Fibroblast of lung (primary cell): ENCODE data around the gene COL6A6. TPM values are rescaled to one million over a fixed set of nuclear protein-coding genes. Genes with fewer than 3 reads are reported as not detected.

Source experiments
- DNase-seq, 2 donors: peaks; one replicate each; pipeline versions ENCODE4 v3.0.0 to v3.0.0-alpha.2; 2010; ENCODE audit warnings: low read depth in 2 of 2
- H2AFZ ChIP-seq: 2 replicates; pipeline ENCODE4 v1.5.1; 2012; ENCODE audit warnings: low read length, control low read depth, inconsistent platforms
- H3K27ac ChIP-seq: 2 replicates; pipeline ENCODE4 v1.5.1; 2011; ENCODE audit warnings: low read length, control low read depth; ENCODE audit not compliant: insufficient read depth
- H3K27me3 ChIP-seq: 2 replicates; pipeline ENCODE4 v1.5.1; 2011; ENCODE audit warnings: mild to moderate bottlenecking, low read length; ENCODE audit not compliant: control insufficient read depth, insufficient read depth
- H3K36me3 ChIP-seq: 2 replicates; pipeline ENCODE4 v1.5.1; 2011; ENCODE audit warnings: low read length; ENCODE audit not compliant: control insufficient read depth, insufficient read depth
- H3K4me1 ChIP-seq: 2 replicates; pipeline ENCODE4 v1.5.1; 2011; ENCODE audit warnings: low read length; ENCODE audit not compliant: control insufficient read depth, insufficient read depth; ENCODE audit errors: extremely low read depth
- H3K4me2 ChIP-seq: 2 replicates; pipeline ENCODE4 v1.5.1; 2011; ENCODE audit warnings: low read length, control low read depth; ENCODE audit not compliant: insufficient read depth; ENCODE audit errors: extremely low read depth
- H3K4me3 ChIP-seq, 4 experiments: fragments of 200-600 bp in 1 of 4; sonication (generic) in 1 of 4; replicated peaks in 1 of 4; 2 replicates each; pipeline ENCODE4 v1.5.1; 2011 to 2016; ENCODE audit warnings: low read length in 4 of 4, low read depth in 3 of 4, mild to moderate bottlenecking in 3 of 4, control low read depth in 2 of 4, inconsistent platforms in 1 of 4, mixed read lengths in 1 of 4; ENCODE audit not compliant: insufficient read depth in 1 of 4; ENCODE audit errors: control extremely low read depth in 1 of 4
- H3K79me2 ChIP-seq: 2 replicates; pipeline ENCODE4 v1.5.1; 2012; ENCODE audit warnings: mild to moderate bottlenecking, low read length, inconsistent platforms; ENCODE audit not compliant: control insufficient read depth, insufficient read depth
- H3K9ac ChIP-seq: 2 replicates; pipeline ENCODE4 v1.5.1; 2011; ENCODE audit warnings: mild to moderate bottlenecking, low read length, control low read depth; ENCODE audit not compliant: insufficient read depth
- H3K9me3 ChIP-seq: 2 replicates; pipeline ENCODE4 v1.5.1; 2012; ENCODE audit warnings: low read depth, low read length; ENCODE audit not compliant: control insufficient read depth, insufficient read depth
- H4K20me1 ChIP-seq: 2 replicates; pipeline ENCODE4 v1.5.1; 2011; ENCODE audit warnings: low read length; ENCODE audit not compliant: control insufficient read depth, insufficient read depth; ENCODE audit errors: extremely low read depth
- CTCF ChIP-seq, 2 donors: IDR thresholded peaks in 1 of 2; conservative IDR thresholded peaks in 1 of 2; 1 replicate in 1 of 2; 2 replicates in 1 of 2; pipeline ENCODE4 v1.5.1; 2011 to 2012; ENCODE audit warnings: low read length in 2 of 2, control low read depth in 1 of 2, inconsistent platforms in 1 of 2, low read depth in 1 of 2, mild to moderate bottlenecking in 1 of 2
- EZH2 ChIP-seq: IDR thresholded peaks from 2 replicates; pipeline ENCODE4 v1.5.1; 2012; ENCODE audit warnings: low read length, control low read depth, mild to moderate bottlenecking; ENCODE audit errors: missing control alignments
- polyA plus RNA-seq, 2 donors: library from polyadenylated mRNA; depleted of rRNA in 1 of 2; stranded (reverse) in 1 of 2; unstranded in 1 of 2; fragments of >200 nt; gene quantifications; 2 replicates each; pipeline ENCODE4 v1.2.1, GENCODE V29; 2011 to 2012; ENCODE audit warnings: missing spikeins in 1 of 2
- total RNA-seq: library from RNA; depleted of rRNA; stranded (reverse); fragments of >200 nt; gene quantifications from 2 replicates; pipeline ENCODE4 v1.2.1, GENCODE V29; 2014

The COL6A6 gene
- total and polyA plus RNA-seq, 2 donors (not counting 1 experiment from before 2014, with no cell fraction given) = 0.15 to 0.83 TPM

GRCh38 chr3:130529486-130530215 is 12.7 kb downstream of the COL6A6 start:
- Histone ChIP-seq H3K9me3 (no peaks in the 10 kb centered on the region), H3K36me3 (no peaks in the 10 kb centered on the region)
- no peak for DNase-seq

GRCh38 chr3:130533247-130533646 is 16.3 kb downstream of the COL6A6 start:
- H3K9me3 ChIP-seq = no peaks in the 10 kb centered on the region
- H4K20me1 ChIP-seq = no peaks in the 10 kb centered on the region
- no peak overlapping the region for H3K4me3 ChIP-seq
- H2AFZ ChIP-seq = no peak overlapping the region
- H3K27ac ChIP-seq = no peak overlapping the region
- no peak for DNase-seq
- H3K4me2 ChIP-seq = no peak overlapping the region
- no peaks in the 10 kb centered on the region for H3K79me2 ChIP-seq
- no peaks in the 10 kb centered on the region for H3K4me1 ChIP-seq
- TF ChIP-seq CTCF (conservative IDR thresholded peaks at IDR 0.05 in 1 of 2, IDR thresholded peaks at IDR 0.05 in 1 of 2; ENCODE audit: low read depth in 1 of 2, low read length in 2 of 2) (no peak), EZH2 (no peak)
- H3K27me3 ChIP-seq = no peaks in the 10 kb centered on the region
- no peak overlapping the region for H3K9ac ChIP-seq
- no peaks in the 10 kb centered on the region for H3K36me3 ChIP-seq

More at GRCh38 chr3:130529486-130530215, 12.7 kb downstream of the COL6A6 start:
- TF ChIP-seq EZH2 (no peak), CTCF (conservative IDR thresholded peaks at IDR 0.05 in 1 of 2, IDR thresholded peaks at IDR 0.05 in 1 of 2; ENCODE audit: low read depth in 1 of 2, low read length in 2 of 2) (no peak)
- H4K20me1 ChIP-seq = no peaks in the 10 kb centered on the region
- no peak overlapping the region for H3K4me2 ChIP-seq
- no peak overlapping the region for H2AFZ ChIP-seq
- no peak overlapping the region for H3K27ac ChIP-seq
- H3K9ac ChIP-seq = no peak overlapping the region
- H3K27me3 ChIP-seq = no peaks in the 10 kb centered on the region
- H3K79me2 ChIP-seq = no peaks in the 10 kb centered on the region
- no peak overlapping the region for H3K4me3 ChIP-seq
- no peaks in the 10 kb centered on the region for H3K4me1 ChIP-seq

- Histone ChIP-seq H3K4me3 (no peak overlapping the region), H3K4me2 (no peak overlapping the region), H3K79me2 (no peaks in the 10 kb centered on the region), H3K4me1 (no peaks in the 10 kb centered on the region), H3K27ac (no peak overlapping the region), H3K9me3 (no peaks in the 10 kb centered on the region), H3K9ac (no peak overlapping the region), H3K36me3 (no peaks in the 10 kb centered on the region), H3K27me3 (no peaks in the 10 kb centered on the region), H2AFZ (no peak overlapping the region), H4K20me1 (no peaks in the 10 kb centered on the region)
- DNase-seq = no peak
- TF ChIP-seq CTCF (conservative IDR thresholded peaks at IDR 0.05 in 1 of 2, IDR thresholded peaks at IDR 0.05 in 1 of 2; ENCODE audit: low read depth in 1 of 2, low read length in 2 of 2) (no peak), EZH2 (no peak)
These were observed 20.8 kb downstream of the COL6A6 start for GRCh38 chr3:130537673-130538304.
